Panc1 (cell line): ENCODE data around the gene RALGPS1. TPM values are rescaled to one million over a fixed set of nuclear protein-coding genes. Genes with fewer than 3 reads are reported as not detected.

Source experiments
- ATAC-seq: fragments of 200-7000 bp; cut with Tn5 transposase; 2 replicates; pipeline ENCODE4 v1.9.1; 2020; ENCODE audit warnings: mild to moderate bottlenecking, moderate library complexity
- BruUV-seq: library from RNA; stranded (reverse); fragments of 400-500 nt; replicated peaks from 2 replicates; lab custom pipeline; 2021; lab: Mats Ljungman, UMichigan
- CTCF ChIA-PET: fragments of 300-600 bp; sonication (Branson Sonifier 250); formaldehyde crosslinking; loops from one replicate; lab custom pipeline; 2022; ENCODE audit warnings: antibody characterized with exemption; lab: Charles Lee
- POLR2A ChIA-PET: fragments of 300-600 bp; sonication (Branson Sonifier 250); formaldehyde crosslinking; loops from one replicate; lab custom pipeline; 2022; ENCODE audit warnings: antibody characterized with exemption; lab: Charles Lee
- DNase-seq: peaks from one replicate; pipeline ENCODE4 v3.0.0-alpha.2; 2010; ENCODE audit warnings: low read depth, low spot score
- H3K27ac ChIP-seq: 2 replicates; pipeline ENCODE4 v1.5.1; 2011; ENCODE audit warnings: mild to moderate bottlenecking, low read length, inconsistent platforms
- H3K27me3 ChIP-seq: fragments of 200-500 bp; sonication (Bioruptor generic); 2 replicates; pipeline ENCODE4 v1.6.0; 2014; ENCODE audit warnings: low read length, inconsistent platforms; ENCODE audit not compliant: control insufficient read depth, insufficient read depth
- H3K36me3 ChIP-seq: fragments of 200-500 bp; sonication (Bioruptor generic); 2 replicates; pipeline ENCODE4 v1.5.1; 2014; ENCODE audit warnings: inconsistent platforms, mild to moderate bottlenecking, low read length, moderate library complexity; ENCODE audit not compliant: control insufficient read depth, insufficient read depth
- H3K4me1 ChIP-seq: 2 replicates; pipeline ENCODE4 v1.5.1; 2011; ENCODE audit warnings: inconsistent platforms, mild to moderate bottlenecking, low read length, moderate library complexity; ENCODE audit not compliant: control insufficient read depth, insufficient read depth
- H3K4me3 ChIP-seq, 2 experiments: 2 replicates each; pipeline ENCODE4 v1.5.1; 2011 to 2012; ENCODE audit warnings: low read depth in 2 of 2, low read length in 2 of 2, mild to moderate bottlenecking in 2 of 2, inconsistent platforms in 1 of 2, moderate library complexity in 1 of 2
- H3K9me3 ChIP-seq: fragments of 200-500 bp; sonication (Bioruptor generic); 2 replicates; pipeline ENCODE4 v1.5.1; 2014; ENCODE audit warnings: low read depth, mild to moderate bottlenecking, inconsistent platforms, low read length, moderate library complexity; ENCODE audit not compliant: control insufficient read depth, insufficient read depth
- CTCF ChIP-seq: fragments of 450-650 bp; IDR thresholded peaks from 2 replicates; pipeline ENCODE4 v1.5.1; 2017; ENCODE audit warnings: mild to moderate bottlenecking
- POLR2AphosphoS5 ChIP-seq: IDR thresholded peaks from 2 replicates; pipeline ENCODE4 v1.6.1; 2012; ENCODE audit warnings: mild to moderate bottlenecking, low read depth, low read length, moderate library complexity
- REST ChIP-seq, 2 experiments: IDR thresholded peaks; 2 replicates each; pipeline ENCODE4 v1.6.1; 2011 to 2012; ENCODE audit warnings: low read depth in 2 of 2, control low read depth in 1 of 2, low read length in 1 of 2, mild to moderate bottlenecking in 1 of 2, moderate library complexity in 1 of 2; ENCODE audit not compliant: insufficient read depth in 1 of 2
- SIN3A ChIP-seq: IDR thresholded peaks from 2 replicates; pipeline ENCODE4 v1.6.1; 2012; ENCODE audit warnings: low read depth, mild to moderate bottlenecking, low read length, moderate library complexity, borderline replicate concordance; ENCODE audit not compliant: insufficient read depth
- TCF7L2 ChIP-seq: IDR thresholded peaks from 2 replicates; pipeline ENCODE4 v1.6.1; 2011; ENCODE audit warnings: mild to moderate bottlenecking, low read depth, low read length, inconsistent platforms
- in situ Hi-C: cut with HindIII; loops from 2 replicates; pipeline ENCODE4 v1.10.0; 2016; ENCODE audit warnings: low sequenced_read_pairs, low pct_unique_long_range_greater_than_20kb
- intact Hi-C: fragments of 100-400 bp; cut with micrococcal nuclease; formaldehyde crosslinking; loops from one replicate; pipeline ENCODE4 v1.10.0; 2022; ENCODE audit not compliant: unreplicated experiment
- total RNA-seq: library from RNA; stranded (reverse); gene quantifications from one replicate; pipeline ENCODE4 v1.2.1, GENCODE V29; 2021; ENCODE audit not compliant: unreplicated experiment

RALGPS1 gene
- total RNA-seq, 1 experiment from 2014 or later = 7.2 TPM

DNA sequence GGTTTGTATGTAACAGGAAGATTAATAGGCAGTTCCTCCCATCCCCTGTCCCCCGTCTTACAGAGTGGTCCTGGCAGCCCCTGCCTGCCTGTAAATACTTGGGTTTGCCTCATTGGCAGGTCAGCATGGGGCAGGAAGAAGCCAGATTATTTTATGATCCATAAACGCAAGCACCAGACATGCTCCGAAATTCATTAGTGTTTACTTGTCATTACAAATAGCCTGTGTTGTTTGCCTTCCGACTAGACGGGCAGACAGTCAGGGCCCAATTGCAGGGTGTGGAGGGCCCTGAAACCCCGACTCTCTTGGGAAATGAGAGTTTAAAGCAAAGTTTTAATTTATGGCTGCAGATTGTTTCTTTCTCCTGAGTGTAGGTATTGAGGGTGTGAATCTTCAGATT is 97.2 kb downstream of the RALGPS1 start:
- H3K27ac ChIP-seq = no peak overlapping the region
- no peaks in the 10 kb centered on the region for H3K36me3 ChIP-seq
- ATAC-seq (no peak), DNase-seq (no peak)
- intact Hi-C loops = no loop called here
- no peaks in the 10 kb centered on the region; the same call in 1 of the 2 replicates for H3K4me1 ChIP-seq
- TF ChIP-seq TCF7L2 (no peak), POLR2AphosphoS5 (no peak), CTCF (no peak), REST (IDR thresholded peaks at IDR 0.05; ENCODE audit: insufficient read depth in 1 of 2, low read depth in 2 of 2, low read length in 1 of 2) (no peak), SIN3A (no peak)
- H3K4me3 ChIP-seq = no peak overlapping the region
- no TSS peak for BruUV-seq
- POLR2A ChIA-PET = no interaction called here
- in situ Hi-C loops = no loop called here
- CTCF ChIA-PET = no interaction called here
- H3K9me3 ChIP-seq = no peaks in the 10 kb centered on the region
- H3K27me3 ChIP-seq = no peaks in the 10 kb centered on the region

DNA sequence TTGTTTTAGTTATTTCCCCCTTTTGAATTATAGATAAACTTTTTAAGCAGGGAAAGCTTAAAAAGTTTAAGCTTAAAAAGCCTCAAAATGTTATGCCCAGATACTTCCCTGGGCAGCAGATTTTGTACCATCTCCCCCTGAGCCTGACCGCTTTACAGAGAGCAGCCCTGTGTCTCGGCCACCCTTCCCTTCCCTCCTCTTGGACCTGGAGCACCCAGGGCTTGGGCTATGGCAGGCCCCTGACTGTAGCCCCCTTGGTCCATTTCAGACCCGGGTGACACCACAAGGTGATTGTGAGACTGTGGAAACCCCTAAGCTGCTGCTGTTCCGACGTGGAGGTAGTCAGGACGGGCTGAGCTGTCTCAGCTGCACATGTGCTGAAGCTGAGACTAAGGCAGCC is 97.7 kb downstream of the RALGPS1 start:
- ChIA-PET POLR2A (no interaction called here), CTCF (no interaction called here)
- Histone ChIP-seq H3K4me3 (no peak overlapping the region), H3K4me1 (no peaks in the 10 kb centered on the region; the same call in 1 of the 2 replicates), H3K9me3 (no peaks in the 10 kb centered on the region), H3K27ac (no peak overlapping the region), H3K36me3 (no peaks in the 10 kb centered on the region), H3K27me3 (no peaks in the 10 kb centered on the region)
- TF ChIP-seq CTCF (no peak), REST (IDR thresholded peaks at IDR 0.05; ENCODE audit: insufficient read depth in 1 of 2, low read depth in 2 of 2, low read length in 1 of 2) (no peak), TCF7L2 (no peak)
- in situ Hi-C loops = no loop called here
- BruUV-seq = no TSS peak
- intact Hi-C loops = no loop called here
- no peak for DNase-seq
- no peak for ATAC-seq
